Fibroblast of mammary gland (primary cell): ENCODE measurements around the gene GAB1.
A peak's percentile ranks its signal among the peaks of the same experiment; 100 is the strongest.

ENCODE experiments used
- DNase-seq: peaks from one replicate; pipeline ENCODE4 v3.0.0-alpha.2; 2010; ENCODE audit warnings: low read depth
- H3K4me3 ChIP-seq: 2 replicates; pipeline ENCODE4 v1.5.1; 2011; ENCODE audit warnings: low read depth, mild to moderate bottlenecking, low read length, moderate library complexity; ENCODE audit not compliant: control insufficient read depth
- TF ChIP-seq, protein P1 (sequence below): conservative IDR thresholded peaks from 2 replicates; pipeline ENCODE4 v1.5.1; 2011; ENCODE audit warnings: low read depth, low read length, inconsistent platforms; ENCODE audit not compliant: control insufficient read depth, insufficient read depth

Gene GAB1

GRCh38 chr4:143351149-143351691 is 14.5 kb downstream of the GAB1 start:
- DNase-seq = no peak
- H3K4me3 ChIP-seq = no peak overlapping the region
- TF ChIP-seq, protein P1, sequence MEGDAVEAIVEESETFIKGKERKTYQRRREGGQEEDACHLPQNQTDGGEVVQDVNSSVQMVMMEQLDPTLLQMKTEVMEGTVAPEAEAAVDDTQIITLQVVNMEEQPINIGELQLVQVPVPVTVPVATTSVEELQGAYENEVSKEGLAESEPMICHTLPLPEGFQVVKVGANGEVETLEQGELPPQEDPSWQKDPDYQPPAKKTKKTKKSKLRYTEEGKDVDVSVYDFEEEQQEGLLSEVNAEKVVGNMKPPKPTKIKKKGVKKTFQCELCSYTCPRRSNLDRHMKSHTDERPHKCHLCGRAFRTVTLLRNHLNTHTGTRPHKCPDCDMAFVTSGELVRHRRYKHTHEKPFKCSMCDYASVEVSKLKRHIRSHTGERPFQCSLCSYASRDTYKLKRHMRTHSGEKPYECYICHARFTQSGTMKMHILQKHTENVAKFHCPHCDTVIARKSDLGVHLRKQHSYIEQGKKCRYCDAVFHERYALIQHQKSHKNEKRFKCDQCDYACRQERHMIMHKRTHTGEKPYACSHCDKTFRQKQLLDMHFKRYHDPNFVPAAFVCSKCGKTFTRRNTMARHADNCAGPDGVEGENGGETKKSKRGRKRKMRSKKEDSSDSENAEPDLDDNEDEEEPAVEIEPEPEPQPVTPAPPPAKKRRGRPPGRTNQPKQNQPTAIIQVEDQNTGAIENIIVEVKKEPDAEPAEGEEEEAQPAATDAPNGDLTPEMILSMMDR = no peak

DNA sequence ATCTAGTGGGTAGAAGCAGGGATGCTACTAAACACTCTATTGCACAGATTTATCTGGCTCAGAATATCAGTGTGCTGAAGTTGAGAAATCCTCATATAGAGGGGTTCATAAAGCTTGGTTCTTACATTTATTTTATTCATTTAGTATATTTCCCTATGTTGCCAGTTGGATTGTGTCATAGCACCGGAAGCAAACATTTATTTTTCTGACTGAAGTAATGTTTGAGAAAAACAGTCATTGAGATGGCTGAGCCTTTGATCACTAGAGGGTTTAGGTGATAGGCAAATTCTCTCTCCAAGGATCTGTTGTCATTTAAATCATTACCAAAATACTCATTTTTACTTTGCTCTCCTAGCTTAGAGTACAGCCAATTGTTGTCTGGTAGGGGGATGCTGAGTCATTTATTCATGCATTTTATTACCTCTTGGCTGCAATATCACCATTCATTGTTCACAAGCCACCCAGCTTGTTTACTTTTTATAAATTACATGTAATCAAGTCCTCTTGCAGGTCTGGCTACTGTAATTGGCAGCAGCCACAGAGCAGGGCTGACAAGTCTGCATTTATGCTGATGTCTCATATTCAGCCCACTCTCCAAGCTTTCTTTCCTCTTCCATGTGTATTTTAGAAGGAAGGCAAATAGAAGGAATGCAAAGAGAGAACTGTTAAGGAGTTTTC is 15.2 kb downstream of the GAB1 start:
- TF ChIP-seq, protein P1 = no peak
- no peak overlapping the region for H3K4me3 ChIP-seq
- DNase-seq = peak; percentile 23

- no peak overlapping the region for H3K4me3 ChIP-seq
- TF ChIP-seq, protein P1 = no peak
- DNase-seq = no peak
These were observed 16.0 kb downstream of the GAB1 start for GRCh38 chr4:143352720-143353119.

GRCh38 chr4:143353797-143354196 is 17.1 kb downstream of the GAB1 start:
- DNase-seq = no peak
- H3K4me3 ChIP-seq = no peak overlapping the region
- TF ChIP-seq, protein P1 = no peak

- no peak for DNase-seq
- H3K4me3 ChIP-seq = no peak overlapping the region
- TF ChIP-seq, protein P1 = no peak
These were observed 18.3 kb downstream of the GAB1 start for GRCh38 chr4:143354990-143355389.

DNA sequence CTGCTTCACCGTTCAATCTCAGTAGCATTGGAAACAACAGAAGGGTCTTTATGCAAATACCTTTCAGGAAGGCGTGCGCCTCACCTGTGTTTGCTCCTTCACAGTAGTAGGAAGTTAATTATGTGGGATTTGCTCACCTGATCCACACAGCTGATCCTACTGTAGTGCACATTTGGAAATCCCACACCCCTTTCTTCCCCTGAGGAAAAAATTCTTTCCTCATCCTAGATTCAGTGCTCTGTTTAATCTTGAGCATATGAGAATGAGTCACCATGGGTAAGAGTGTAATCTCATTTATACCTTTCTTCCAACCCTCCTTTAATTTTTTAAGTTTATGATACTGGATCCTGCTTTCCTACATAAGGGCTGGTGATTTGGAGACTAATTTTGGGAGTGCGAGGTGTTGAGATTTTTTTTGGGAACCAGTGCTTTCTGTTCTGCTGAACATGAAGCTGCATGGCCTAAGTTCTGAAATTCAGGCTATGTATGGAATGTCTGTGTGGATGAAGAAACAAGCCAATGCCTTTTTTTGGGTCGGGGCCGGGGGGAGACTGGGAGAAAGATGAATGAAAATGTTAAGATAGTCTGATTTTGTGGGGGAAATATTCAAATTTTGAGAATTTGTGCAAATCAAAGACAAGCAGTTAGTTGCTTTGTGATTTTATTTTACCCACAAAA is 19.0 kb downstream of the GAB1 start:
- TF ChIP-seq, protein P1 = no peak
- DNase-seq = peak; percentile 43
- no peak overlapping the region for H3K4me3 ChIP-seq
